Activated T-helper 1 cell treated with anti-CD3 and anti-CD28 coated beads, Interleukin-2, amount 50 U/mL, for 16 hours (primary cell): Measurements from ENCODE around the gene DEPDC5.

Source experiments
- DNase-seq, 2 donors: peaks; one replicate each; pipeline ENCODE4 v3.0.0-alpha.2; 2020; ENCODE audit warnings: low read depth in 1 of 2, low spot score in 1 of 2

DEPDC5 gene

DNA sequence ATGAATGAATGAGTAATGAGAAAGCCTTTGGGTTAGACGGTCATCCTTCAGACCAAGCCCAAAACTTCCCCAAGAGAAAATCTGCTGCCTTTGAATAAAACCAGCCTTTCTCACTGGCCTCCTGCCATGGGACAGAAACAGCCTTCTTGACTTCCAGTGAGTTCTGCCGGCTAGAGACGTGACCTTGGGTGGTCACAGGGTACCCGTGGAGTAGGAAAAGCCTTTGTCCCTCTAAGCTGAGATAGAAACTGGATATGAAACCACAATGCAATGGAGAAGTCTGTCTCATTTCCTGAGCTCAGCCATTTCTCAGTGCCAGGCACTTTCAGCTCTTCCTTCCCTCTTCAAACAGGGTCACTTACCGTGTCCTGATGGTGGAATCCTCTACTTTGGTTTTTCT, 169.3 kb downstream of the DEPDC5 start:
- no peak for DNase-seq

DNA sequence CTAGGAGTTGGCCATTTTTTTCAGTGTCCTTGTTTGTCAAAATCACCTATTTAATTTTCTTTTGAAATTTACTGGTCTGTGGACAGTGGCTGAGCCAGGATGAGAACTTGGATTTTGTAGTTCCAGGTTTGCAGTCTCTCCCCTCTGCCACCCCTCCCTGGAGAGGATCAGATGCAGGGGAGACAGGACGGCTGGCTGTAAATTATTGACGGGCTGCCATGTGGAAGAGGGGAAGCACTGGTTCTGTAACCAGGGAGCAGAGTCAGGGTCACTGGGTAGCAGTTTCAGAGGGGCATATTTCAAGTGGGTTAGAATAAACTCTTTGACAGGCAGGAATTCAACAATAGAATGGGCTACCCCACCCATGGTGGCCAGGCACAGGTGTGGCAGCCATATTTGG, 169.9 kb downstream of the DEPDC5 start:
- DNase-seq, result no peak

DNA sequence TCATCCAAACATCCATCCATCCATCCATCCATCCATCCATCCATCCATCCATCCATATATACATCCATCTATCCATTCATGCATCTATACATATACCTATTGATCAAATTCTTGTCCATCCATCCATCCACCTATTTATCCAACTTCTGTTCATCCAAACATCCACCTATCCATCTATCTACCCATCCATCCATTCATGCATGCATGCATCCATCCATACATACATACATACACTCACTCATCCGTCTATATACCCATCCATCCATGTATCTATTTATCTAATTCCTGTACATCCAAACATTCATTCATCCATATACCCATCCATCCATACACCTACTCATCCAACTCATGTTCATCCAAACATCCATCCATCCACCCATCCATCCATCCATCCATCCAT, 171.2 kb downstream of the DEPDC5 start:
- DNase-seq, result no peak

DNA sequence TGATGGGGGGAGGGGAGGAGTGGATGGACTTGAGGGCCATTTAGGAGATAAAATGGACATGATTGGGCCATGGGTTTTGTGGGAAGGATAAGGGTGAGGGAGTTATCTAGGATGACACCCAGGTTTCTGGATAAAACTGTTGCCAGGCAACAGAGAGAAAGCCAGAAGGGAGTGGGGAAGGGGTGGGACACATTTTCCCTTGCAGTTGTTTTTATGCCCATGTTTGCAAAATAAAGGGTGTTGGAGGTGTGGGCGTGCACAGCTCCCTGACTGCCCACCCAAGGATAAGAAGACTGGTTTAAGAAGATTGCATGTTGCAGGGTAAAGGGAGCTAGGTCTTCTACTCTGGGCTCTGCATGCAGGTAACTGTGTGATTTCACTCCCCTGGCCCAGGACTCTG, 172.2 kb downstream of the DEPDC5 start:
- no peak for DNase-seq

DNA sequence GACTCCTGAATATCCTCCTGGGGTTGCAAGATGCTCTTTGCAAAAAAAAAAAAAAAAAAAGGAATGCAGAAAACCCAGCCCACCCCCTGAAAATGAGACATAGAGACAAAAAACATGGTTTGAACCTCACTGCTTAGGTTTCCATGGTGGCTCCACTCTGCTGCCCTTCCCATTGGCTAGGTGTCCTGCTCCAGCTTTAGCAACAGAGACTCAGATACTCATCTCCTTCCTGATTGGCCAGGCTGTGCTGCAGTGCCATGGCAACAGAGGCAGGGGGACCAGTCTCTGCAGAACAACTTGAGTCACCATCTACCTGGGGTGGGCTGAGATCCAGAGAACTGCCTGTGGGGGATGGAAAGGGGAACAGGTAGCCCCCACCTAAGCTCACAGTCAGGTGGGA, 173.2 kb downstream of the DEPDC5 start:
- DNase-seq, result no peak

DNA sequence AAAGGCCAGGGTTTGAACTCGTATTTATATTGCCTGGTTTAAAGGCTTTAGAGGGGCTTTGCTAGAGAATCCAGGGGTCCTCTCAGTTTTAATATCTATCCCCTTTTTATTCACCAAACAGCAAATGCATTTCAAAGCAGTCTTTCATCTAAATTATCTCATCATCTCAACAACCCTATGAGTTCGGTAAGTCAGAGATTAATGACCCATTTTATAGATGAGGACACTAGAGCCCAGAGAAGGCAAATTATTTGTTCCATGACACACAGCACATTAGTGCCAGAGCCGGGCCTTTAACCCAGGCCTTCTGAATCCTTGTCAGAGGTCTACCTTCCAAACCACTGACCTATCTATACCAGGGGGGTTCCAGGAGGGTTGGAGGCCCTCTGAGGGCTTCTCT, 173.7 kb downstream of the DEPDC5 start:
- DNase-seq, result no peak

DNA sequence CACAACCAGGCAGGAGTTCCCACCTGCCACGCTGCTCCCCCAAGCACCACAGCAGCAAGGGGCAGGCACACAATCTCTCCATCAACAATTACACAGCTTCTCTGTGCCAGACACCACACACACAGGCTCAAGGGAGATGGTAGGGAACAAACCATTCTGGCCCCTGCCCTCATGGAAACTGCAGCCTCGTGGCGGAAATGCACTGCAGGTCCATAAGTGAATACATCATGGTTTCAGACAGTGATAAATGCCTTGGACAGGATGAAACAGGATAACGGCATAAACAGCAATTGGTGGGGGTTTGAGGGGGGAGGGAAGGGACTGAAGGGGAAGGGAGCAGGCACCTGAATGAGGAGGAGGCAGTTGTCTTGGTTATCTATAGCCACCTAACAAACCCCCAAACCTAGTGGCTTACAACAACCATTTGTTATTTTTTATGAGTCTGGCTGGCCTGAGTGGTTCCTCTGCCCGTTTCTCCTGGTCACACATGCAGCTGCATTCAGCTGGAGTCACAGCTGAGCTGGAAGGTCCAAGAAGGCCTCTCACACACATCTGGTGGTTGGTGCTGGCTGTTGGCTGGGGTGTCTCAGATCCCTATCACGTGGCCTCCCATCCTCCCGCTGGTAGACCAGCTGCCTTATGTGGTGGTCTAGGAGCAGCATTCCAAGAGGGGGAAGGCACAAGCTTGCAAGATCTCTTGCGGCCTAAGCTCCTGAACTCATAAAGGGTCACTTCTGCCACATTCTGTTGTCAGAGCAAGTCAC, 175.5 kb downstream of the DEPDC5 start:
- DNase-seq, result no peak

DNA sequence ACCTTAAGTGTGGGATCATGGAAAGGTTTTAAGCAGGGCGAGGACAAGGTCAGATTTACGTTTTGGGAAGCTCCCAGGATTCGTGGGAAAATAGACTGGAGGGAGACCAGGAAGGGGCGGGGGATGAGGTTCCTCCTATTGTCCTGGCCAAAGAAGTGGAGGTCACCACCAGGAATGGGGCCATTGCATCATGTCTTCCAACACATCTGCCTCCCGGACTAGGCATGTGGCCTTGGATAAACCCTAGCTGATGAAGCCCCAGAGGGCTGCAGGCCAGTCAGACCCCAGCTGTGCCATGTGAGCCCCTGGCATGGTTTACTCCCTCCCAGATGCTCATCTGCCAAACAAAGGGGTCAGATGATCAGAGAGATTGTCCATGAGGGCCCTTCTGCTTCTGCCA, 179.0 kb downstream of the DEPDC5 start:
- DNase-seq, result no peak

DNA sequence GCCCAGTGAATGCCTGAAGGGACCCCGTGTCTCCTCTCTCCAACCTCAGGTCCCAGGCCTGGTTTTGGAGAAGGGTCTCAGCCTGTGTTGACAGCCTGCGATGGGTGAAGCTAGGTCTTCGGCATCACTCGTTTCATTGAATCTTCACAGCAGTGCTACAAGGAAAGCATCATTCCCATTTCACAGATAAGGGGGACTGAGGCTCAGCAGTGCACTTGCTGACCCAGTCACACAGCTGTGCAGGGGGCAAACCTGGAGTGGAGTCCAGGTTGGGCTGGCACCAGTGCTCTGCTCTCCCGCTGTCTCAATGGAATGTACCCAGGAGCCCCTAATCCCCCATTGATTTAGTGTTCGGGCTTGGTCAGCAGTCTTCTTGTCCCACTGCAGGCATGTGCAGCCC, 179.6 kb downstream of the DEPDC5 start:
- no peak for DNase-seq

DNA sequence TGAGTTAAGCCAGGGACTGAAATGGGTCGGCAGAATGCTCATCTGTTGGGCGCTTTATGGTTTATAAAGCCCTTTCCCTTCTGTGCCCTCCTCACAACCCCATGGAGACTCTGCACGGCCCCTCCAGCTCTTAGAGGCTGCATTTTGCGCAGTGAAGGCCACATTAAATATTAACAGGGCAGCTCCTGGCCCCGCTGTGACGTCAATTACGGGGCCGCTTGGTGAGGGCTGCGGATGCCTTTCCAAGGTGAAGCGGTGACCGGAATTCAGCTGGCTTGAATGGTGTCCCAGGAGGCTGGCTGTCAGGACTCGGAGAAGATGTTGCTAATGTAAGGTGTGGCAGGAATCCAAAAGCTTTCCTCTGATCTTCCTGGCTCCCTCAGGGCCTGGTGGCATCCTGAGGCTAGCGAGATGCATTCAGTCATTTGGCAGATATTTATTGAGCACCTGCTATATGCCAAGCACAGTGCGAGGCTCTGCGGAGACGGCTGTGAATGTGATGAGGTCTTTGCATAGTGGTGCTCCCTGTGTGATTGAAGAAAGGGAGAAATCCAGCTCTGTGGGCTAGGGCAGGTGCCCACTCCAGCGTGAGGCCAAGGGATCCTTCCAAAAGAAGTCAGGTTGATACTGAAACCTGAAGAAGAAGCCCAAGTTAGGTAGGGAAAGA, 180.1 kb downstream of the DEPDC5 start:
- no peak for DNase-seq

DNA sequence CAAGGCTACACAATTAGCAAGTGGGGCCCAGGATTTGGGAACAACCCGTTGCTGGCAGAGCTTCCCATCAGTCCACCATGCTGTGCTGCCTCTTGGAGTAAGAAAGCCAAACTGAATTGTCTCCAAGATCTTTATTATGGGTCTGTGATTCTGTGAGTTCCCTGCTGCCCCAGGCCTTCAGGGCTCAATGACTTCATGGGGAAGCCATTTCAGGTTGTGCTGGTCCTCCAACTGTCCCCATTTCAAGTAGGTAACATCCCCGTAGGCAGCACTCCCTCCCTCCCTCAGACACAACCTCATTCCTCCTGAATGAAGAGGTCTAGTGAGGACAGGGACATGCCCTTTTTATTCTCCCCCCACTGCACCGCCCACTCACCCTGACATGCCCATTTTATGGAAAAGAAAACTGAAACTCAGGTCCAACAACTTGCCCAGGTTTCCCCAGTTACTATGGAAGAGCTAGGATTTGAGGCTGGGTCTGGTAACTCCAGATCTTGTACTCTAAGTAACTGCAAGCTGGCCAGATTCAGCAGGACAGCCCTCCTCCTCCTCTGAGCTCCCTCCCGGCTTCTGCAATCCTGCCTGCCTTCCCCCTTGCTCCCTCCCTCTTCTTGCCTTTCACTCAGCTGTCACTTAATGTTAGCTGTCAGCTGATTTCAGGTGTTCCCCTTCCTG, 182.3 kb downstream of the DEPDC5 start:
- no peak for DNase-seq

DNA sequence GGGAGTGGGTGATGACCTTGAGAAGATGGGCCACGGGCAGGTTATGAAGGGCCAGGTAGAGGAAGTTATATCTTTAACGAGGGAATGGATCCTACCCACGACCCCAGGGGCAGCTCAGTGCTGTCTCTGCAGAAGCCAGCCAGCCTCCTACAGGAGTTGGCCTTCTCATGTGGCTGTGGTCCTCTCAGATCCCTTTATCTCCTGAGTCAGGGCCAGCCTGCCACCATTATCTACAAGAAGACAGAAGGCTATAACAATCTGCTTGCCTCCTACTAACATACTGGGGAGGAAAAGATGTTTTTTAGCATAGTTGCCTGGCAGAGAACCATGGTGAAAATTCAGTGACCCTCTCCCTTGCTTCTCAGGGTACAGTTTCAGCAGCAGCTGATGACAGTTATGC, 183.5 kb downstream of the DEPDC5 start:
- no peak for DNase-seq

DNA sequence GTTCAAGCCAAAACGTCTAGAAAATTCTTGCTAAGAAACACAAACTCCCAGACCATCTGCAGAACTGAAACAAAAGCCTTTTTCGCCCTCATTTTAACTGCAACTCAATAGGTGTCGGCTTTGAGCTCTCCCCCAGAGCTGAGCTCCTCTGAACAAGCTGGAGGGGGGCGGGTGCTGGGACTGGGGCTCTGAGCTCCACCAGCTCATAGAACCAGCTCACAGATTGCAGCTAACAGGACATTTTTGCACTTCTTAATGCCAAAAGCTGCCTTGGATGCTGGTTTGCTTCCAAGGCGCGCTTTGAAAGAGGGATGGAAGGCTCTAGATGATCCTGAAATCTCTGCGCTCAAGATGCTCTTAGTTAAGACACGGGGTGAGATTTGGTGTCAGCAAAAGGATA, 184.5 kb downstream of the DEPDC5 start:
- no peak for DNase-seq

DNA sequence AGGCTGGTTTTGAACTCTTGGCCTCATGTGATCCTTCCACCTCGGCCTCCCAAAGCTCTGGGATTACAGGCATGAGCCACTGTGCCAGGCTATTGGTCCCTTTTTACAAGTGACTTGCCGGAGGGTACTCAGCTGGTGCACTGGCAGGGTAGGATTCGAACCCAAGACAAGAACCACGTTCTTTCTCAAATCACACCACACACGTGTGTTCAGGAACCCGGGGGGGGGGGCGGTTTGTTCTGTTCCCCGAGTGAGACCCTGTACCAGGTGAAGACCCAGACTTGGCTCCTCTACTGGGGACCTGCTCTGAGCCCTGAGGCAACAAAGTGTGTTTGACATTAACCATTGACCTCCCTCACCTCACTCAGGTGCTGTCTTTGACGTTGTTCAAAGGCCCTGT, 186.7 kb downstream of the DEPDC5 start:
- DNase-seq, result no peak

DNA sequence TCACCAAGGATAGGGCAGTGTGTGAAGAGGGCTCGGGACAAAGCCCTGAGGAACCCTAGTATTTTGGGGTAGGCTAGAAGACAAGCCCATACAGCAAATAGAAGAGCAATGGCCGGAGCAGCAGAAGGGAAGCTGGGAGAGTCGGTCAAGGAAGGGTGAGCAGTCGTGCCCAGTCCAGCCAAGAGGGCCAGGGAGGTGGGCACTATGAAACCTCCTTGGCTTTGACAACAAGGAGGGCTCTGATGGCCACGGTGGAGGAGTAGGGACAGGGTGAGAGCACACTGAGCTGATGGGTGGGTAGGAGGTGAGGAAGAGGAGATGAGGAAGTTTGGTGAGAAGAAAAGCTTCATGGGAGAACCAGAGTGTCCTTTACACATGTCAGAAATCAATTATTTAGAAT, 188.3 kb downstream of the DEPDC5 start:
- DNase-seq, result no peak

DNA sequence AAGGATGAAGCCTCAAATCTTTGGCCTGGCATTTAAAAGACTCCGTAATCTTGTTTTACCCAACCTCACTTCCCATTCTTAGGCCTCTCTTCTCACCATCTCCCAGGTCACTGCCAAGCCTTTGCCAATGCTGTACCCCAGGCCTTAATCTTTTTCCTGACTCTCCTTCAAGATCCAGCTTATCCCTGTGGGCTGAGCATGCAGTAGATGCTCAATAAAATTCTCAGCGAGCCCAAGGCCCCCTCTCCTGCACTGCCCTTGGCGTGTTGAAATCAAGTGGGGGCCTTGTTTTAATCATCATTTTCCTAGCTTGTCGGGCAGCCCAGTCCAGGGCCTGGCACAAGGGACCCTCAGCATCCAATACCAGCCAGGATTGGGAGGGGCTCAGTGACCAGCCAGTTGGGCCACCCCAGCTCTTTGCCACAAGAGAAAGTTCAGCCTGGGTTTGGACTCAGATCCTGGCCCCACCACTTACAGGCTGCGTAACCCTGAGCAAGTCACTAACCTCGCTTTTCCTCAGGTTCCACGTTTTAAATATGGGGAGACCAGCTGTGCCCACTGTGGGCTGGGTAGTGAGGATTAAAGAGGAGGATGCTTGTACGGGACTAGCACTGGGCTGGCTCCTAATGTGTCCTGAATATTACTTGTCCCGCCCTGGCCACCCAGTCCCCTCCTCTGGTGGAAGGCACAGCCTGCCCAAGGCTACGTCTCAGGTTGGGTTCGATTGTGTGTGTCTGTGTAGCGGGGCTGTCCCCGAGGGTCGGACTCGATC, 189.6 kb downstream of the DEPDC5 start:
- no peak for DNase-seq

DNA sequence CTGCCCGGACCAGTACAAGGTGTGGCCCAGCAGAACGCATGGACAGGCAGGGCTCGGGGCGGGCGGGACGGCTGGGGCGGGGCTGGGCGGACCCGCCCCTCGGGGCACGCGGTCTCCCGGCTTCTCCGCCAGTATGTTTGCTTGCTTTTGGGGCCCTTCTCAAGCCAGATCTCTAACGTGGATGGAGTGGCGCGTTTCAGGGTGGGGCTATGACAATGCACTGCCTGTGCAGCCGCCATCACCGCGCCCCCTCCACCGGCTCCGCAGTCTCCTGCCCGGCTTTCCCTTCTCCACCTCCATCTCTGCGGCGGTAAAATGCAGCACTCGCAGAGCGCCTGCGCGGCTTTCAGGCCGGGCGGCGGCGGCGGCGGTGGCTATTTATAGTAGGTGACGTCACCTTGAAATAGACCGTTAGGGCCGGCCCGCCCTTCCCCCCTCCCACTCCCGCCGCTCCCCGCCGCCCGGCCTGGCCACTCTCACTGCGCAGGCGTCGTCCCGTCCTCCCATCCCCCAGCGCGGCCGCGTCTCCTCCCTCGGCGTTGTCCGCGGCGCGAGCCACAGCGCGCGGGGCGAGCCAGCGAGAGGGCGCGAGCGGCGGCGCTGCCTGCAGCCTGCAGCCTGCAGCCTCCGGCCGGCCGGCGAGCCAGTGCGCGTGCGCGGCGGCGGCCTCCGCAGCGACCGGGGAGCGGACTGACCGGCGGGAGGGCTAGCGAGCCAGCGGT, 190.3 kb downstream of the DEPDC5 start, which contains the start of gene YWHAH:
TSS of gene YWHAH (plus strand) at position 558 of the 722 bp plus-strand sequence. CDS start 199 bp downstream, outside the sequence.
- peak; percentile 67 to 80 for DNase-seq

DNA sequence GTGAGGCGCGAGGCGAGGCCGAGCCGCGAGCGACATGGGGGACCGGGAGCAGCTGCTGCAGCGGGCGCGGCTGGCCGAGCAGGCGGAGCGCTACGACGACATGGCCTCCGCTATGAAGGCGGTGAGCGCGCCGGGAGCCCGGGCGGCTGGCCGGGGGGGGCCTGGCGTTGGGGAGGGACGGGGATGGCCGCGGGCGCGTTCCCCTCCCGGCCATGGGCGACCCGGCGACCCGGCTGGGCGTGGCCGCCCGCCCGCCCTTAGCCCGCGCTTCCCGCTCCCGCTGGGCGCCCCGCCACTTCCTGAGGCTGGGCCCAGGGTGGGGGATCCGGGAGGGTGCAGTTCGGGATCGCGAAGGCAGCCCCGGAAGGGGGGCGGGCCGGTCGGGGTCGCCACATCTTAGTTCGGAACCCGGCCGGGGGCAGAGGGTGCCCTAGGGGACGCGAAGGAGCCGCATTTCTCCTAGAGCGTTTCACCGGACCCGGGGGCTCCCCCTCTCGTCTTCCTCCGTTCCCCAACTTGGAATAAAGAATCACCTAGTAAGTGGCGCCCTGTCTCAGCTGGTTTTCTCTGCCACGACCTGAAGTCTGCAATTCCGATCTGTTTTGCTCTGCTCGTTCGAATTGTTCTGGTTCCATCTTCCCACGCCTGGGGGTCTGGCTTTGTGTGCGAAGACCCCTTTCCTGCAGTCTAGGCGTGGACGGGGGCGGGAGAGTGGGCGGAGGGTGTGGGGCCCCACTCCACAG, 191.1 kb downstream of the DEPDC5 start:
- peak in 1 of 2 donors; percentile 22 for DNase-seq

DNA sequence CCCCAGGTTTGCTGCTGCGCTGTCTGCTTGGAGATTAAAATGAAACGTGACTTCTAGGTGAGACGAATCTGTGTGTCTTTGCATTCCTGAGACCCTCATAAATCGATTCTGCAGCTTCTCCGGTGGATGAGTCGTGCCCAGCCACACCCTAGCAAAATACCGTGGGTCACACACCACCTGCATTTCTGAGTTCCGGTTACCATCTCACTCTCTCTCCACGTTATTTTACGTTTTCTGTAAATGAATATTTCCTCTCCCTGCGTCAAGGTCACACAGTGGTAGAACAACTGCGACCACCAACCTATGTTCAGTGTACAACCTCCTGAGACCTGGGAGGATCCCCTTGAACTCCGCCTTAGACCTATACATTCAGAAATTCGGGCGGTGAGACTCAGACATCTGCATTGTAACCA, 191.6 kb downstream of the DEPDC5 start:
- no peak for DNase-seq
